Retina (tissue), 1 donor: Measurements from ENCODE around the gene ZNRF3.
"Not testable (repeated sequence)": the region's sequence is repeated elsewhere in the genome, so short reads cannot be mapped to it uniquely, and the experiment has no call there.

ENCODE experiments used
- DNase-seq: peaks from one replicate; pipeline ENCODE4 v3.0.0-alpha.2; 2016

Gene ZNRF3

GRCh38 chr22:28884747-28885350 lies 1.5 kb downstream of the ZNRF3 start:
- DNase-seq, result peak; percentile 50

- DNase-seq, result no peak
Observed at GRCh38 chr22:28885939-28886338, 2.6 kb downstream of the ZNRF3 start.

GRCh38 chr22:28886679-28887078 lies 3.3 kb downstream of the ZNRF3 start:
- not testable (repeated sequence) for DNase-seq

GRCh38 chr22:28887725-28888459 lies 4.5 kb downstream of the ZNRF3 start:
- DNase-seq, result no peak

DNA sequence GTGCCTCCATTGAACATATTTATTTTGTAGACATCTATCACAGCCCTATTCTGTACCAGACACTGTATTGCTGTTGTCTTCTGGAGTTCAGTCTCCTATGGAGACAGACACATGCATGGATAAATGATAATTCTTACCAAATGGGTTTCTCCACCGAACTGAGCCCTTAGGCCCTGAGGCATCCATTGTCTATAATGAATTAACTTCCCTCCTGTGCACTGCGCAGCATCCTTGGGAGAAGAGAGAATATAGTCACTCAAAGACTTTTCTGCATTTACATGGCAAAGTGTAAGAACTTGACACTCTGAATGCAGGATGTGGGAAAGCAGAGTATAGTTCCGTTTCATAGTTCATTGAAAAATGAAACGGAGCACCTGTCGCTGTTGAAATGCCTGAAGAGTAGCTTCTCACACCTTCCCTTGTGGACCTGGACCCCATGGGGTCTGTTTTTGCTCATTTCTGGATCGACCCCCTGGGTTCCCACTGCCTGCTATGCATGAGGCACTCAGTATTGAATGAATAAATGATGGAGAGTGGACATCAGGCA lies 6.2 kb downstream of the ZNRF3 start:
- DNase-seq, result no peak

GRCh38 chr22:28891156-28891733 lies 7.9 kb downstream of the ZNRF3 start:
- no peak for DNase-seq

DNA sequence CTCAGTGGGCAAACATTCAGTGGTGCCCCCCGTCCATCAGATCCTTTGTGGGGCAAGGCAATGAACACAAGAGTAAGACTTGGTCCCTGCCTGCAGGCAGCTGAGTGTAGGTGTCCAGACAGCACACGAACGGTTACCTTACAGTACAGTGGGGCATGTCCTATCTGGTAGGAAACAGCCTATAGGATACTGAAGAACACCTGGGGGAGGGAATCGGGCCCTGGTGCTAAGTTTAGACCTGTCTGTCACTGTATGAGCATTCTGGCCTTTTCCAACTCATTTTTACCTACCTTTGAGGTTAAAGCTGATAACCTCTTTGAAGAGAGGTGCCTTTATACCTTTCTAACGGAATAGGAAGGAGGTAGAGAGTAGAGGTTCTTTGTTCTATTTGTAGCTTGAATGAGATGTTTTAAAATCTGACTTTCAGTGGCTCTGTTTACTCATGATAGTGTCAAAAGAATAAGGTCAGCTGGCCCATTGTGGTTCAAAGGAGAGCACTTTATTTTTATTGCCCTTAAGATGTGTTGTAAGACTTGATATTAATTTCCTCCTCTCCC lies 8.9 kb downstream of the ZNRF3 start:
- DNase-seq, result no peak

GRCh38 chr22:28893810-28894209 lies 10.4 kb downstream of the ZNRF3 start:
- no peak for DNase-seq

GRCh38 chr22:28894334-28894733 lies 11.0 kb downstream of the ZNRF3 start:
- no peak for DNase-seq

GRCh38 chr22:28894807-28895206 lies 11.4 kb downstream of the ZNRF3 start:
- no peak for DNase-seq

- DNase-seq, result no peak
Observed at GRCh38 chr22:28896611-28897010, 13.2 kb downstream of the ZNRF3 start.

- DNase-seq, result no peak
Observed at GRCh38 chr22:28898233-28898629, 14.9 kb downstream of the ZNRF3 start.

DNA sequence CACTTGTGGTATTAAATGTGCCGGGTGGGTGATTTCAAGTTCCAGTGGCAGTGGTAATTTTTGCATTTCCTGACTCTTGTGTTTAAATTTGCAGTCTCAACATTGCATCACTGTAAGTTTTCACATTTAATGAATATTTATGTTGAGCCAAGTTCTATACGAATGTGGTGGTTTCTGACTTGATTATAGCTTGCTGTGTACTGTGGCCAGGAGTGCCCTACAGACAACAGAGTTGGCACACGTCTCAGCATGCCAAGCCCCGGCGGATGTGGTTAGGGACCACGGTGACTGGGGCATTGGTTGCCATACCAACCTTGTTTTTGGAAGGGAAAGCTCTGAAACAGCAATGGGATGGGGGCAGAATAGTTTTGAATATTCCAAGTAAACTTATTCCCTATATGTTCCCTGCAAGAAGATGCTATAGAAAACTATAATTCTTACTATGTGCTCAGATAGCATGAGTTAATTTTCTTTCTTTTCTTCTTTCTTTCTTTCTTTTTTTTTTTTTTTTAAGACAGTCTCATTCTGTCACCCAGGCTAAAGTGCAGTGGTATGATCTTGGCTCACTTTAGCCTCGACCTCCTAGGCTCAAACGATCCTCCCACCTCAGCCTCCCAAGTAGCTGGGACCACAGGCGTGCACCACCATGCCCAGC lies 16.0 kb downstream of the ZNRF3 start:
- no peak for DNase-seq

DNA sequence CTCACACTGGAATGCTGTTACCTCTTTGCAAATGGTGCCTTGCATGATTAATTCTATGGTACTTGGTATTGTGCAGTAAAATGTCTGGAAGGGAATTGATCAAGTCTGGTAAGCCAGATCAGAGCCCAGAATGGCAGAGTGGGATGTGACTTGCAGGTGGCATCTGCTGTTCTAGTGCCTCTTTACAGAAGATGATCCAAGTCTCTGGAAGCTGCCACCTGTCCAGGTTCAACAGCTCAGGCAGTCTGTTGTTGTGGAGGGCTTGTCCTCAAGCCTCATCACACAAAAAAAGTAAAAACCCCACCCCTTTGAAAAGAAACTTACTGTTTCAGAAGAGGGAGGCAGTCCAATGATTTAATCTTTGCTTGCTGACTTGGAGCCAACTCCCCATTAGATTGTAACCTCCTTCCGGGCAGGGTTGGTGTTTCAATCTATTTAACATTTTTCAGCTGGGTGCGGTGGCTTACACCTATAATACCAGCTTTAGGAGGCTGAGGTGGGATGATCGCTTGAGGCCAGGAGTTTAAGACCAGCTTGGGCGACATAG lies 17.1 kb downstream of the ZNRF3 start:
- no peak for DNase-seq

DNA sequence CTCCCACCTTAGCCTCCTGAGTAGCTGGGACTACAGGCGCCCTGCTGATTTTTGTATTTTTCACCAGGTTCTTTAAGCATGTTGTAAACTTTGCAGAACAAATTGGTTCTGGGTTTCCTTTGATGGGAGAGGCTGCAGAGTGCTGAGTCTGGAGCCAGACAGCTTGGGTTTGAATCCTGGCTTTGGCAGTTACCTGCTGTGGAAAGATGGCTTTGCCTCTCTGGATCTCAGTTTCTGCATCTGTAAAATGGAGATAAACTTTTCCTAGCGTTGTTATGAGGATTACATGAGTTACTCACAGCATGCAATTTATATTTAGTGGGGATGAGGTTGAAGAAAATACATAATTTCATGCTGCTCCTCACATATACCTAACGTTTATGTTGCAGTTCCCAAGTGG lies 19.1 kb downstream of the ZNRF3 start:
- DNase-seq, result no peak

- peak; percentile 47 for DNase-seq
Observed at GRCh38 chr22:28903080-28903479, 19.7 kb downstream of the ZNRF3 start.

DNA sequence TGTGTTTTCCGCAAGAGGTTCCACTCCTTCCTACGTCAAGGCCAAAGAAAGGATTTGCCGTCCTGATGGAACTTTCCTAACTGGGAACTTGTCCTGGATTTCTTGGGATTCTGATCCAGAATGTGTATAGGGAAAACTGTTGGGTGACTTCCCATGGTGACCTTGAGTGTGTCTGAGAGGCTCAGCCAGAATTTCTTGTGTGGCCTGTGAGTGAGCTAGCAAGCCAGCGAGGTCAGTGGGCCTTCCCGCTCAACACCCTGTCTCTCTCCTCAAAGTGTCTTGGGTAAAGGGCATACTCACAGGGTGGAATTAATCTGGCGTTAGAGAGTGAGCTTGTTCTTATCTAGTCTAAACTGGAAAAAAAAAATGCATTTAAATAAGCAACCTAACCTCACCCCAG lies 20.4 kb downstream of the ZNRF3 start:
- DNase-seq, result peak; percentile 53

DNA sequence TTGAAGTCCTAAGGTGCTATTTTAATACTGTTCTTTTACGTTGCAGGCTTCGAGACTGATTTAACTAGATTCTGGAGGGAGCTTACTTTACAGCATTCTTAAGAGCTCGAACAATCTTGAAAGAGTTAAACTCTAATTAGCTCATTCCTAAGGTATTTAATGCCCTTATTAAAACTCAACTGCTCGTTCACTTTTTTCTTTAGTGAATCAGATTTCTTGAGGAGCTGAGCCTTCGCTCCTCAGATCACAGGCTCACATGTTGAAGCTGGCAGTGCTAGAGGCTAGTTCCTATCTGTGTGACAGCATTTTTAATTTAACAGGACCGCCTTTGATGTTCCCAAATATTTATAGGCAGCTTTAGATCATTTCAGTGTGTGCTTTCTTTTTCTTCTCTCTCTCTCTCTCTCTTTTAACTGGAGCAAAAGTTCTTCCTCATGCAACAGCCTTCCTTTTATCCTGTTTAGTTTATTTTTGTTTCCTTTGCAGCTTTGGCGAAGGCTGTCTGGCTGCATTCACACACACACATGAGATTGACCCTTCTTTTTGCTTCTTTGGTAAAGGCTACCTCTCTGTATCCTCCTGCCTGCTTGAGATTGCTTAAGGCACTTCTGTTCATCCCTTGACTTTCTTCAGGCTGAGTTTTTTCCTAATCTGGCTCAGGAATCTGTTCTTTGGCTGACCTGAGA lies 21.0 kb downstream of the ZNRF3 start:
- DNase-seq, result no peak

DNA sequence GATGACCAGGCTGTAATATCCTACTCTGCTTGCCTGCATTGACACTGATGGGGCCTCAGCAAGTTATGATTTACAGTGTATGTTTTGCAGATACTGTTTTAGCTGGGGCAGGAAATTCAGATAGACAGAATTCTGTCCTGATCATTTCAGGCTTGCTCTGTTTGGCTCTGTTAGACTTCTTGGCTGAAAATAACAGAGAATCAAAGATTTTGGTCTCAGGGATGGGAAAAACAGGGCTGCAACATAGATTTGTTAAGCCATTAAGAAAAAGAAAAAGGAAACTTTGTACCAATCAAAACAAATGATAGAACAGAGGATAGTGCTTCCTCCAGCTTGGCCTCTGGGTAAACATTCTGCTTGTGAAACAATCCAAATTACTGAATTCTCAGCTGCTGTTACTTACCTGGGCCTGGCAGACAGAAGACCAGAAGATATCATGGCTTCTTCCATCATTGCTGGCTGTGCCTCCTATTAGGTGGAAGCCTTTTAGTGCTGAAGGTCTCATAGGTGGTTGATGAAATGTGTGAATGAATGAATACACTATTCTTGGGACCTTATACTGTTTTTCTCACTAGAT lies 22.0 kb downstream of the ZNRF3 start:
- DNase-seq, result no peak

- DNase-seq, result no peak
Observed at GRCh38 chr22:28906312-28906711, 22.9 kb downstream of the ZNRF3 start.

GRCh38 chr22:28907311-28908008 lies 24.1 kb downstream of the ZNRF3 start:
- no peak for DNase-seq
